Large intestine (tissue), 3 donors: ENCODE measurements around the gene GLRA3. TPM values are rescaled to one million over a fixed set of nuclear protein-coding genes. Genes with fewer than 3 reads are reported as not detected.

Experiments
- DNase-seq, 2 donors: peaks; one replicate each; pipeline versions ENCODE4 v3.0.0 to v3.0.0-alpha.2; 2013
- H3K27ac ChIP-seq: one replicate; pipeline ENCODE4 v1.5.1; 2013; ENCODE audit warnings: low read length
- H3K27me3 ChIP-seq: 2 replicates; pipeline ENCODE4 v1.6.1; 2013; ENCODE audit warnings: low read length; ENCODE audit not compliant: control insufficient read depth, insufficient read depth
- H3K36me3 ChIP-seq: 2 replicates; pipeline ENCODE4 v1.6.1; 2013; ENCODE audit warnings: low read length; ENCODE audit not compliant: control insufficient read depth, insufficient read depth
- H3K4me1 ChIP-seq: one replicate; pipeline ENCODE4 v1.6.1; 2013; ENCODE audit warnings: low read length; ENCODE audit not compliant: control insufficient read depth, insufficient read depth
- H3K4me3 ChIP-seq: one replicate; pipeline ENCODE4 v1.5.1; 2013; ENCODE audit warnings: low read length
- H3K9me3 ChIP-seq: one replicate; pipeline ENCODE4 v1.6.1; 2013; ENCODE audit warnings: mild to moderate bottlenecking, low read depth, low read length, moderate library complexity; ENCODE audit not compliant: control insufficient read depth
- WGBS: methylation state at CpG from one replicate; pipeline ENCODE4 v1.1.5; 2013; ENCODE audit warnings: low lambda C conversion rate; ENCODE audit not compliant: insufficient coverage; 5-methylcytosine and 5-hydroxymethylcytosine counted together
- polyA plus RNA-seq: library from polyadenylated mRNA; unstranded; fragments of 120-200 nt; gene quantifications from one replicate; pipeline ENCODE4 v1.2.1, GENCODE V29; 2013

Gene GLRA3
- polyA plus RNA-seq, 1 donor, result 1.0 TPM

DNA sequence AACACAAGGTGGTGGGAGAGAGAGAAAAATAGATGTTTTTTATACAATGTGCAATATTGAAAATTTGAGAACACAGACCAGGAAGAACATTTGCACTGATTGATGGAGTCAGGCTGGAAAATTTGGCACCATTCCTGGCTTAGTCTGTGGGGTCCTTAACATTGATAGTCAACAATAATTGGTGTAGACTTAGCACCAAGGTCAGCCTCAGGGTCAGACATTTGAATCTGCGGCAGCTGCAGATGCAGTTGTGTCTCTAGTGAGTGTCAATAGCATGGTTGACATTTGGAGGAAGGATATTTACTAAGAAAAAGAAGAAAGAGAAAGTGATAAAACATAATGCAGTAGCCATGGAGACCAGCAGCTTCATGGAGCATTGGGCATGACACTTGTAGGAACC is 31.5 kb upstream of the GLRA3 start:
- Histone ChIP-seq H3K36me3 (no peaks in the 10 kb centered on the region), H3K4me3 (no peak overlapping the region), H3K27ac (no peak overlapping the region), H3K4me1 (no peaks in the 10 kb centered on the region), H3K9me3 (no peaks in the 10 kb centered on the region), H3K27me3 (no peaks in the 10 kb centered on the region)
- no peak for DNase-seq
- no CpG with 5 or more reads among the region's 1 CpG for WGBS

- 83% methylated on average over 1 of the region's 2 CpGs for WGBS
- H3K4me3 ChIP-seq, result no peak overlapping the region
- no peaks in the 10 kb centered on the region for H3K36me3 ChIP-seq
- no peak overlapping the region for H3K27ac ChIP-seq
- no peak for DNase-seq
- no peaks in the 10 kb centered on the region for H3K9me3 ChIP-seq
- H3K27me3 ChIP-seq, result no peaks in the 10 kb centered on the region
- no peaks in the 10 kb centered on the region for H3K4me1 ChIP-seq
Measured at GRCh38 chr4:174859904-174860303, 30.9 kb upstream of the GLRA3 start.

DNA sequence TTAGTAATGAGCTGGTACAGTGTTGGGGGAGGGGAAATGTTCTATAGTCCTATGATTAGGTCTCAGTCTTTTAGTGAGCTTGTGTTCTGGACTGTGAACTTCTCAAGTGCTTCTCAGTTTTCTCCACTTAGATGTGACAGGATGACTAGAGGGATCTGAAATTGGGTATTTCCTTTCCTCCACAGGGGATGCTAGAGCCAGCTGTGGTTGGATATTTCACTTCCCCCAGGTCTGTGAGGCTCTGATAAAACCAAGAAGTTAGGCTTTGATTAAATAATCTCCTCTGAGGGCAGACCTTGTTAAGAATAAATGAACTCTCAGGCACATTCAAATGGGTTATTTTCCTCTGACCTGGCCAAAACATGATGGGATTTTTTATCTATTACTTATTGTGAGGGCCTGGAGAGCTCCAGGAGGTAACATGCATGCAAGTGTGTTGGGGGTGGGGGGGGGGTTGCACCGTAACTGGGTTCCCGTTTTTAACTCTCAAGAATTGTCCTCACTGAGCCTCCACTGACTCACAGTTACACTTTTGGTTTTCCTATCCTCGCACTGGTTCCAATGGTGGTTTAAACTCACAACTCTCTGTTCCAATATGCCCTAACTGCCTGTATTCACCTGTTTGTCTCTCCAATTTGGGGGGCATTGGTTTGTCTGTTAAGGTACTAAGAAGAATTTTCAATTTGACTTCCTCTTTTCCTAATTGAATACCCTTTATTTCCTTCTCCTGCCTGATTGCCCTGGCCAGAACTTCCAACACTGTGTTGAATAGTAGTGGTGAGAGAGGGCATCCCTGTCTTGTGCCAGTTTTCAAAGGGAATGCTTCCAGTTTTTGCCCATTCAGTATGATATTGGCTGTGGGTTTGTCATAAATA is 28.1 kb upstream of the GLRA3 start:
- H3K27me3 ChIP-seq, result no peaks in the 10 kb centered on the region
- no peaks in the 10 kb centered on the region for H3K36me3 ChIP-seq
- no peak for DNase-seq
- no peak overlapping the region for H3K4me3 ChIP-seq
- H3K9me3 ChIP-seq, result no peaks in the 10 kb centered on the region
- H3K4me1 ChIP-seq, result no peaks in the 10 kb centered on the region
- H3K27ac ChIP-seq, result no peak overlapping the region
- no CpG with 5 or more reads among the region's 3 CpGs for WGBS

DNA sequence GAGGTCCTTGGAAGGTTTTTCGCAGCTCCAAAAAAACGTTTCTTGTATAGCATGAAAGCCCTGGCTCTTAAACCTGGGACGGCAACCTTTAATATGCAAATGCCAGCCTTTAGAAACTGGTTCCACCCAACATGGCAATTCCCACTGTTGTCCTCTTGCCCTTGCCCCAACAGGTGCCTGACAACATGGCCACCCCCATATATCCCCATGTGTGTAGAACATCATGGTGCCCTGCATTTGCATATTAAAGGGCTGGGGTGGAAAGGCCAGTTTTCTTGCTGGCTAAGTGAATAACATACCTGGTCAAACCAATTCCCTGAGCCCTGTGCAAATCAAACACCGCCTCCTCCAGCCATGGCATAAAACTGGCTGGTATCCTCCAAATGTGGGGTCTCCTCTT is 26.0 kb upstream of the GLRA3 start:
- Histone ChIP-seq H3K27ac (no peak overlapping the region), H3K4me3 (no peak overlapping the region), H3K36me3 (no peaks in the 10 kb centered on the region), H3K9me3 (no peaks in the 10 kb centered on the region), H3K4me1 (no peaks in the 10 kb centered on the region), H3K27me3 (no peaks in the 10 kb centered on the region)
- DNase-seq, result no peak
- WGBS, result no CpG with 5 or more reads among the region's 4 CpGs

- DNase-seq, result no peak
- Histone ChIP-seq H3K4me3 (no peak overlapping the region), H3K36me3 (no peaks in the 10 kb centered on the region), H3K27me3 (no peaks in the 10 kb centered on the region), H3K4me1 (no peaks in the 10 kb centered on the region), H3K9me3 (no peaks in the 10 kb centered on the region), H3K27ac (no peak overlapping the region)
- 75% methylated on average over 1 of the region's 3 CpGs for WGBS
Measured at GRCh38 chr4:174853629-174854028, 24.6 kb upstream of the GLRA3 start.

DNA sequence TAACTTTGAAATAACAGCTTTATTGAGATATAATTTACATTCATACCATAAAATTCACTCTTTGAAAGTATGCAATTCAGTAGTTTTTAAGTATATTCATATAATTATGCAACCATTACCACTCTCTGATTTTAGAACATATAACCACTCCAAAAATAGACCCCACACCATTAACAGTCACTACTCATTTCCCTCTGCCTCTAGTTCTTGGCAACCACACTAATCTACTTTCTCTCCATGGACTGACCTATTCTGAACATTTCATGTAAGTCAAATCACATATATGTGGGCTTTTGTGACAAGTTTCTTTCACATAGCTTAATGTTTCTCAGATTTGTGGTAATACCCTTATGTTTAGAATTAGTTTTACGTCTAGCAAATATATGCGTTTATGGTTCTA is 19.5 kb upstream of the GLRA3 start:
- no peaks in the 10 kb centered on the region for H3K4me1 ChIP-seq
- H3K9me3 ChIP-seq, result no peaks in the 10 kb centered on the region
- no peak overlapping the region for H3K4me3 ChIP-seq
- no peak overlapping the region for H3K27ac ChIP-seq
- no peaks in the 10 kb centered on the region for H3K27me3 ChIP-seq
- DNase-seq, result no peak
- no peaks in the 10 kb centered on the region for H3K36me3 ChIP-seq
- WGBS, result 100% methylated on average over 1 of the region's 2 CpGs

DNA sequence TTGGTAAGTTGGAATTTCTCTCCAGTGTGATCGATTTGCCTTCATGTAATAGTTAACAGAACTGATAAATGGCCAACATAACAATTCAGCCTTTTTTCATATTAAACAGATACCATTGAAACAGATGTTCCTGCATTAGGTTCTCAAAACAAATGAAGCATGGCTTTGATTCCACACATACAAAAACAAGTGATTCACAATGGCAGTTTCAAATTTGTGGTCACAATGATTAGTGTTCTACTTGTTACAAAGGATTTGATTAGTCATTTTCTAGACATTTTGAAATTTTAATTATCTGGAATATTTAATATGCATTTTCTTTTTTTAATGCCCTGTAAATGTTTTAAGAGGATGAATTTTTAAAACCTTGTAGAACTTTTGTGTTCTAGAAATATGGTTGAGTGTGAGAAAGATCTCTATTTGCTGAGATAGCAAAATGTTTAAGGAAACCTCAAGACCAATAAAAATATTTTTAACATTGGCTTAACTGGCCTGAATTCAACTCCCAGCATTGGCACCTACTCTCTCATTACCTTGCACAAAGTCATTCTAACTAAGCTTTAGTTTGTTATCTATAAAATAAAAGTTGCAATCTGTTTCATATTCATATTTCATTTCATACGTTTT is 18.9 kb upstream of the GLRA3 start:
- no peaks in the 10 kb centered on the region for H3K4me1 ChIP-seq
- no peak for DNase-seq
- no peak overlapping the region for H3K27ac ChIP-seq
- WGBS, result 67% methylated on average over 1 of the region's 2 CpGs
- H3K27me3 ChIP-seq, result no peaks in the 10 kb centered on the region
- no peaks in the 10 kb centered on the region for H3K36me3 ChIP-seq
- H3K9me3 ChIP-seq, result no peaks in the 10 kb centered on the region
- H3K4me3 ChIP-seq, result no peak overlapping the region

DNA sequence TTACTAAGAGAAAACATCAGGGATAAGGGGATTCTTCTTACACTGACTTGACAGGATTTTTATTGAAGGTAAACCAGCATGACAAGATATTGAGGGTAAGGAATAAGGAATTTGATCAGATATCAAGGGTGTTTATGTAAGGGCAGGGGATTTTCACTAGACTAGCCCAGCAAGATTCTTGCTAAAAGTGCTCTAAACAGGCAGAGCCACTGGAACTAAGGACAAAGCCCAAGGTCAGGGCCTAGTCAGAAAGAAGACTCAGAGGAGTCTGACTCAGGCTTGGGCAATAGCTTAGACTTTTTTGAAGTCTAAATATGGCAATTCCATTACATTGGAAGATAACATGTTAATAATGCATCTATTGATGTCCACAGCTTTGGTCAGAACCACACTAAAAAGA is 6.5 kb upstream of the GLRA3 start:
- DNase-seq, result no peak
- Histone ChIP-seq H3K4me1 (no peaks in the 10 kb centered on the region), H3K27ac (no peak overlapping the region), H3K27me3 (no peaks in the 10 kb centered on the region), H3K36me3 (no peaks in the 10 kb centered on the region), H3K4me3 (no peak overlapping the region), H3K9me3 (no peaks in the 10 kb centered on the region)

GRCh38 chr4:174834477-174834876 is 5.4 kb upstream of the GLRA3 start:
- Histone ChIP-seq H3K4me3 (no peak overlapping the region), H3K9me3 (no peaks in the 10 kb centered on the region), H3K36me3 (no peaks in the 10 kb centered on the region), H3K4me1 (peaks cover 1% of the 10 kb centered on the region), H3K27me3 (no peaks in the 10 kb centered on the region), H3K27ac (no peak overlapping the region)
- WGBS, result no CpG with 5 or more reads among the region's 2 CpGs
- DNase-seq, result no peak

DNA sequence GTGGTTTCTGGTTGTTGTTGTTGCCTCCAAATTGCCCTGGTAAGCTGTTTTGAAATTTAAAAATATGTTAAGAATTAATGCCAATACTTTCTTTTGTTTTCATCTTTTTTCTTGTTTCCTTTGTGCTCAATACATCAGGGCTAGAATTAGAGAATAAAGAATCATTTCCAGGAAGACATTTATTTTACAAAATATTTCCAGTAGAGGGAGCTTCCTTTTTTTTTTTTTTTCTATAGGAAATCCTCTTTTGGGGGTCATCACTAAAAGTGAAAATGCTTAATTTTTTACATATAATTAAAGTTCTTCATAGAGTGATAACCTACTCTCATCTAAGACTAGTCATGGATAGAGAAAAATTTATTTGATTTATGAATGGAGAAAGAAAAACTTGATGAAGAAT is 2.4 kb downstream of the GLRA3 start:
- no peak overlapping the region for H3K27ac ChIP-seq
- no peaks in the 10 kb centered on the region for H3K36me3 ChIP-seq
- H3K27me3 ChIP-seq, result no peaks in the 10 kb centered on the region
- no peaks in the 10 kb centered on the region for H3K9me3 ChIP-seq
- H3K4me1 ChIP-seq, result peaks cover 3% of the 10 kb centered on the region
- DNase-seq, result no peak
- H3K4me3 ChIP-seq, result no peak overlapping the region

- no peaks in the 10 kb centered on the region for H3K4me1 ChIP-seq
Measured at GRCh38 chr4:174815282-174815681, 13.8 kb downstream of the GLRA3 start.

More at GRCh38 chr4:174815282-174815681, 13.8 kb downstream of the GLRA3 start:
- Histone ChIP-seq H3K4me3 (no peak overlapping the region), H3K27me3 (no peaks in the 10 kb centered on the region), H3K9me3 (no peaks in the 10 kb centered on the region), H3K27ac (no peak overlapping the region), H3K36me3 (no peaks in the 10 kb centered on the region)
- no peak for DNase-seq
- no CpG with 5 or more reads among the region's 3 CpGs for WGBS
